ENCODE measurements around the gene HDAC4. TPM values are rescaled to one million over a fixed set of nuclear protein-coding genes. Genes with fewer than 3 reads are reported as not detected.

The HDAC4 gene
- total RNA-seq, 1 experiment from 2014 or later, result 21.8 TPM

DNA sequence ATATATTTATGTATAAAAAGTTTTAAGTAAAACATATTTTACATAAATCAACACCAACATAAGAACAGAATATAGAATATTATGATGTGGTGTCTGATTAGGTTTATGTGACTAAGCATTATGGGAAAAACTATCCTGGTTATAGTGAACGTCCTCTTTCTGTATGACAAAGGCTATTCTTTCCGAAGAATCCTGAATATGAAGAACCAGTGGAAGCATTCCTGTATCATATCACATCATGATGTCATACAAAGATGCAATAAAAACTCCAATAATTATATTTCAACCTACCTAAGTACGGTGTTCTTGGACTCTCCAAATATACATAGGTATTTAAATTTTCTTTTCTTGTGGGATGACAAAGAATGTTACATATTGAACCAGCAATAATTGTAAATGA lies 37.5 kb upstream of the HDAC4 start:
- H3K27ac Mint-ChIP-seq (ENCODE audit: low read depth, unreplicated experiment), result no peak overlapping the region
- H3K27me3 Mint-ChIP-seq (ENCODE audit: insufficient read depth, unreplicated experiment), result peaks cover 28% of the 10 kb centered on the region
- ChIA-PET CTCF (no interaction called here), POLR2A (interaction anchor here (0.6 kb wide), 1 partner anchor 7 kb away, joined by 3 read pairs; no protein-coding TSS in a partner anchor)
- BruUV-seq (replicated peaks), result no TSS peak
- DNase-seq (ENCODE audit: unreplicated experiment), result no peak
- intact Hi-C loops (cut with micrococcal nuclease), result no loop called here
- peaks cover under 1% of the 10 kb centered on the region for H3K4me1 Mint-ChIP-seq (ENCODE audit: insufficient read depth, unreplicated experiment)
- no peak overlapping the region for H3K4me3 Mint-ChIP-seq (ENCODE audit: unreplicated experiment)
- H3K9me3 Mint-ChIP-seq (ENCODE audit: unreplicated experiment), result peaks cover 9% of the 10 kb centered on the region
- no peaks in the 10 kb centered on the region for H3K36me3 Mint-ChIP-seq (ENCODE audit: insufficient read depth, unreplicated experiment)
- no peak for TF ChIP-seq CTCF (IDR thresholded peaks at IDR 0.05; ENCODE audit: unreplicated experiment)

GRCh38 chr2:239436669-239437335 lies 36.0 kb upstream of the HDAC4 start:
- H3K36me3 Mint-ChIP-seq (ENCODE audit: insufficient read depth, unreplicated experiment), result no peaks in the 10 kb centered on the region
- H3K27ac Mint-ChIP-seq (ENCODE audit: low read depth, unreplicated experiment), result no peak overlapping the region
- no peak for DNase-seq (ENCODE audit: unreplicated experiment)
- H3K4me3 Mint-ChIP-seq (ENCODE audit: unreplicated experiment), result no peak overlapping the region
- intact Hi-C loops (cut with micrococcal nuclease), result no loop called here
- no peak for TF ChIP-seq CTCF (IDR thresholded peaks at IDR 0.05; ENCODE audit: unreplicated experiment)
- ChIA-PET CTCF (no interaction called here), POLR2A (interaction anchor here (1.0 kb wide), 1 partner anchor 12 kb away, joined by 3 read pairs; no protein-coding TSS in a partner anchor)
- peaks cover 28% of the 10 kb centered on the region for H3K27me3 Mint-ChIP-seq (ENCODE audit: insufficient read depth, unreplicated experiment)
- H3K9me3 Mint-ChIP-seq (ENCODE audit: unreplicated experiment), result peaks cover 10% of the 10 kb centered on the region
- BruUV-seq (replicated peaks), result no TSS peak
- H3K4me1 Mint-ChIP-seq (ENCODE audit: insufficient read depth, unreplicated experiment), result no peaks in the 10 kb centered on the region

DNA sequence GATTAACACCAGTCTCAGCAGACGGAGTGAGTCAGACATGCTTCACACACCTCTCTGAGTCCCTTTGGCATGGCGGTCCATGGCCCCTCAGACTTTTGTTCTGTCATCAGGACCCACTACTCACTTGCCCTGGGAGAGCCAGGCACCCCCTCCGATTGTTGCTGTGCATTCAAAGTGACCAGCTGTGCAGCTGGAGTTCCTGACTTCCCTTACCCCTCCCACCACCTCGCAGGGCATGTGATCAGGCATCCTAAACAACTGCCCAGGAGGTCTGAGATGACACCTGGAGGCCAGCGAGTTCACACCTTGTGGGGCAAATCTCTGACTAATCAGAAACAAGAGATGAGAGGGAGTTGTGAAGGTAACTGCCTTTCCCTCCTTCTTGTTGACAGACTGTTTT lies 35.3 kb upstream of the HDAC4 start:
- Mint-ChIP-seq H3K27me3 (ENCODE audit: insufficient read depth, unreplicated experiment) (peaks cover 28% of the 10 kb centered on the region), H3K4me3 (ENCODE audit: unreplicated experiment) (no peak overlapping the region), H3K9me3 (ENCODE audit: unreplicated experiment) (peaks cover 10% of the 10 kb centered on the region), H3K36me3 (ENCODE audit: insufficient read depth, unreplicated experiment) (no peaks in the 10 kb centered on the region), H3K4me1 (ENCODE audit: insufficient read depth, unreplicated experiment) (no peaks in the 10 kb centered on the region), H3K27ac (ENCODE audit: low read depth, unreplicated experiment) (no peak overlapping the region)
- TF ChIP-seq CTCF (IDR thresholded peaks at IDR 0.05; ENCODE audit: unreplicated experiment), result no peak
- CTCF ChIA-PET, result no interaction called here
- intact Hi-C loops (cut with micrococcal nuclease), result no loop called here
- POLR2A ChIA-PET, result interaction anchor here (1.0 kb wide), 1 partner anchor 11 kb away, joined by 3 read pairs; no protein-coding TSS in a partner anchor
- DNase-seq (ENCODE audit: unreplicated experiment), result no peak
- no TSS peak for BruUV-seq (replicated peaks)

DNA sequence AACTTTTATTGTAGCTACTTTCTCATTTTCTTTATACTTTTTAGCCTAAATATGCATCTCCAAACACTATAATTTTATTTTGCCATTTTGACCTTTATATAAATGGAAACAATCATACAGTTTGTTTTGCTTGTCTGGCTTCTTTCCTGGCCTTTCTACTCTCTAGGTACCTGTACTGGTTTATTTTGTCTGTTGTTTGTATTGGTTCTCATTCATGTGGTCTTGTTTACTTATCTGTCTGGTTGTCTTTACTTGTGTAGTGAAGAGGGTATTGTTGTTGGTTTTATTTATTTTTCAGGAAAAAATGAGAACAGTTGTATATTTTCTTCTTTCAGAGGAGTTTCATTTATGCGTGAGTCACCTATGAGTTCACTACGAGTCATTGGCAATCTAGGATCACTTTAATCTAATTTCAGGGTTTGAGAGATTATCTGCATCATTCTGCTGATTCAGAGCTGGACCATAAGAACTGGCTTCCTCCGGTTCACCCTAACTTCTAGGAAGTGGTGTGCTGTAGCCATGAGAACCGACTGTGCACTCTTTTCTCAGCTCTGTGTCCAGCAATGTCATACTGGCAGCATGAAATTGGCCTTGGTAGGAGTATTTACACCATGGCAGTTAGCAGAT lies 33.1 kb upstream of the HDAC4 start:
- TF ChIP-seq CTCF (IDR thresholded peaks at IDR 0.05; ENCODE audit: unreplicated experiment), result no peak
- Mint-ChIP-seq H3K27ac (ENCODE audit: low read depth, unreplicated experiment) (no peak overlapping the region), H3K27me3 (ENCODE audit: insufficient read depth, unreplicated experiment) (peaks cover 9% of the 10 kb centered on the region), H3K4me1 (ENCODE audit: insufficient read depth, unreplicated experiment) (no peaks in the 10 kb centered on the region), H3K4me3 (ENCODE audit: unreplicated experiment) (no peak overlapping the region), H3K36me3 (ENCODE audit: insufficient read depth, unreplicated experiment) (no peaks in the 10 kb centered on the region), H3K9me3 (ENCODE audit: unreplicated experiment) (peaks cover 10% of the 10 kb centered on the region)
- CTCF ChIA-PET, result interaction anchor here (0.8 kb wide), 1 partner anchor 558 kb away, joined by 3 read pairs; no protein-coding TSS in a partner anchor
- POLR2A ChIA-PET, result no interaction called here
- intact Hi-C loops (cut with micrococcal nuclease), result no loop called here
- BruUV-seq (replicated peaks), result no TSS peak
- DNase-seq (ENCODE audit: unreplicated experiment), result peak; percentile 63
